GM18858 (cell line): ENCODE results near the gene OIT3.
"Not testable (repeated sequence)": the region's sequence is repeated elsewhere in the genome, so short reads cannot be mapped to it uniquely, and the experiment has no call there.

Source experiments
- ATAC-seq: cut with Tn5 transposase; IDR thresholded peaks from one replicate; pipeline ENCODE4 v1.9.1; 2021; ENCODE audit not compliant: unreplicated experiment

Gene OIT3

GRCh38 chr10:72899545-72899944, 6.0 kb downstream of the OIT3 start:
- no peak for ATAC-seq

DNA sequence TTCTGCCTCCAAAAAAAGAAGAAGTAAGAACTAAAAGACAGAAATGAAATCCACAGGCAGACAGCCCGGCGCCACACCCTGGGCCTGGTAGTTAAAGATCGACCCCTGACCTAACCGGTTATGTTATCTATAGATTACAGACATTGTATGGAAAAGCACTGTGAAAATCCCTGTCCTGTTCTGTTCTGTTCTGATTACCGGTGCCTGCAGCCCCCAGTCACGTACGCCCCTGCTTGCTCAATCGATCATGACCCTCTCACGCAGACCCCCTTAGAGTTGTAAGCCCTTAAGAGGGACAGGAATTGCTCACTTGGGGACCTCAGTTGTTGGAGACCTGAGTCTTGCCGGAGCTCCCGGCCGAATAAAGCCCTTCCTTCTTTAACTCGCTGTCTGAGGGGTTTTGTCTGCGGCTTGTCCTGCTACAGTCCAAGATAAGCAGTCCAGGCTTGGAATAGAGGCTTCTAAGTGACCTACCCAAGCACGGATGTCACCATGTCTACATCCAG, 10.5 kb downstream of the OIT3 start:
- not testable (repeated sequence) for ATAC-seq

- no peak for ATAC-seq
These were observed 11.3 kb downstream of the OIT3 start for GRCh38 chr10:72904806-72905205.

GRCh38 chr10:72906446-72906845, 12.9 kb downstream of the OIT3 start:
- ATAC-seq: no peak

DNA sequence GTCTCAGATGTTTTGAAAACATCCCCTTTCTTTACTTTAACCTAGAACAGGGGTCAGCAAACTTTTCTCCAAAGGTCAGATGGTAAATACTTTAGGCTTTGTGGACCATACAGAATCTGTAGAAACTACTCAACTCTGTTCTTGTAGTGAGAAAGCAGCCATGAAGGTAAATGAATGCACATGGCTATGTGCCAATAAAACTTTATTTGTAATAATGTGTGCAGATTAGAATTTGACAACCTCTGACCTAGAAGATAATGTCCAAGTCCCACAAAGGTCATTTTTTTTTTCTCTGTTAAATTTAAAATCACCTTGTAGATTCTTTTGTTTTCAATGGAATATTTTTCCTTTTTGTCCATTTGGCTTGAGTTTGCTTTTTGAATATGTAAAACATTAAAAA, 17.2 kb downstream of the OIT3 start:
- ATAC-seq: no peak

DNA sequence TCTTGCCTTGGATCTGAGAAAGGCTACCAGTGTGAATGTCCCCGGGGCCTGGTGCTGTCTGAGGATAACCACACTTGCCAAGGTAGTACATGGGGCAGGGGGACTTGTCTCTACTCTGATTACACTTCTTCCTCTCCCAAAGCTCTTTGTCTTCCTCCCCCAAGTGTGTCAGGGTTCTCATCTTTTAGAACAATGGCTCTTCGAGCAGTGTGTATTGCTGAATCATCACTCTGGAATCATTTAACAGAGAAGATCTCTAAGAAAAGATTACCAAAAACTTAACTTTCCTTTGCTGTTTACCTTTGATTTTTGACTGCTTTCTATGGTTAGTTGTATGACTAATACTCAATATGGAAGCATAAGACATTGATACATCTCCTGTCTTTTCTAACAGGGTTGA, 18.2 kb downstream of the OIT3 start:
- no peak for ATAC-seq

DNA sequence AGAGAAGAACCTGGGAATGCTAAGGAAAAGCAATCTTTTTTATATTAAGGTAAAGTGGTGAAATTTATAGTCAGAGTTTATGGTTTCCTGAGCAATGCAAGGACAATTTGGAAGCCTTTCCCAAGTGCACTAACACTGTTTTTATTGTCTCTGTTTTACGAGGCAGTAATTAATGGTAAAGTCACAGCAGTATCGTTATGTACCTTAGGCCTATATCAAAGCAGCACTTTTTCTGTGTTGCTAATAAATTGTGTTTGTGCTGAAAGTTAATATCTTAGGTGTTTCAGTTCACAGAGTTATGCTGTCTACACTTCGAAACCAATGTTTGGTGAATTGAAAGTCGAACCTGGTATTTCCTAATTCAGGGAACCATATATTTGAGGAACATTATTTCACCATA, 19.2 kb downstream of the OIT3 start:
- no peak for ATAC-seq

GRCh38 chr10:72913287-72913686, 19.7 kb downstream of the OIT3 start:
- no peak for ATAC-seq

DNA sequence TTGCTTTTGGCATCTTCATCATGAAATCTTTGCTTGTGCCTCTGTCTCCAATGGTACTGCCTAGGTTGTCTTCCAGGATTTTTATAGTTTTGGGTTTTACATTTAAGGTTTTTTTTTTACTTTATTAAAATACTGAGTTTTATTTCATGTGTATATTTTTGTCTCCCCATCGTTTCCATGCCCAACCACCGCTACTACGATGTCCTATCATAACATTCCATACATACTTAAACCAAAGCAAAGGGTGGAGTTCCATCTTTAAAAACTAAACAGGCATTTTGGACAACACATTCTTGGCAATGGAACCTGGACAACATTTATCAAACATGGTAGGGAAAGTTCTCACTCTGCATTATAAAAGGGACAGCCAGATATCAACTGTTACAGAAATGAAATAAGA, 23.7 kb downstream of the OIT3 start:
- not testable (repeated sequence) for ATAC-seq

GRCh38 chr10:72917803-72918332, 24.3 kb downstream of the OIT3 start:
- ATAC-seq: not testable (repeated sequence)

DNA sequence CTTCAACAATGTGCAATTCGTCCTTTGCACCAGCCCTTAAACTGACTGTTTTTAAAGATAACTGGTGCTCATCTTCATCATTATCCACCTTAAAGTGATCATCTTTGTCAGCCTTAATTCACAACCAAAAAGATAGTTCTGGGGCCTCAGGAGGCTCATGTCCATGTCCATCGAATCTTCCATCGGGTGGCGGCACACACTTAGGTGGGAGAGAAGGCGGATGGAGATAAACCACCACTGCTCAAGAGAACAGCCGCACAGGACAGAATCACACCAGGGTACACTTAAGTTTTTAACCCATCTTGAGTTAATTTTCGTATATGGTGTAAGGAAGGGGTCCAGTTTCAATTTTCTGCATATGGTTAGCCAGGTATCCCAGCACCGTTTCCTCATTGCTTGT, 24.8 kb downstream of the OIT3 start:
- no peak for ATAC-seq

- not testable (repeated sequence) for ATAC-seq
These were observed 27.7 kb downstream of the OIT3 start for GRCh38 chr10:72921147-72921683.

- no peak for ATAC-seq
These were observed 30.8 kb downstream of the OIT3 start for GRCh38 chr10:72924351-72924750.

GRCh38 chr10:72925951-72926465, 32.5 kb downstream of the OIT3 start:
- no peak for ATAC-seq

GRCh38 chr10:72927485-72927884, 33.9 kb downstream of the OIT3 start:
- no peak for ATAC-seq

DNA sequence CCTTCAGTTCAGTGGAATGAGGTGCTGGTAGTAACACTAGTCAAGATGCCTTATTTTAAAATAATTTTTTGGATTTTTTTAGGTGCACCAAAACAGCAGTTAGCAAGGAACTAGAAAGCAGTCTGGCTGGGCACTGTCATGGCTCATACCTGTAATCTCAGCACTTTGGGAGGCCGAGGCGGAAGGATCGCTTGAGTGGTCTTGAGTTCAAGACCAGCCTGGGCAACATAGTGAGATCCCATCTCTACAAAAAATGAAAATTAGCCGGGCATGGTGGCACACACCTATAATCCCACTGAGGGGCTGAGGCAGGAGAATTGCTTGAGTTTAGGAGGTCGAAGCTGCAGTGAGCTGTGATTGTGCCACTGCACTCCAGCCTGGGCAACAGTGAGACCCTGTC, 35.3 kb downstream of the OIT3 start:
- no peak for ATAC-seq

DNA sequence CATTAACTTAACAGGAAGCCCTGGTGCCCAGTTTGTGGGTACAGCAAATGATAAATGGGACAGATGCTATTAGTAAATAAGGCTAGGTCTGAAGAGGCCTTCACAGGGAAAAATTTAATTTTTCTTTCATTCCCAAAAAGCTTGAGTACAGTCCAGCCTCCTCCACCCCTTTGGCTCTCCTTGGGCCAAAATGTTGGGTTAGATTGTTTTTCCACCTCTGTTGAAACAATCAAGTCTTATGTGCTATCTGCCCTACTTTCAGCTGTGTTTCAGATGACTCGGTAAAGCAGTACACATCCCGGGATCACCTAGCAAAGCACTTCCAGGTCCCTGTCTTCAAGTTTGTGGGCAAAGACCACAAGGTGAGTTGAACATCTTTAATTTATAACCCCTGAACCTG, 36.7 kb downstream of the OIT3 start:
- ATAC-seq: no peak

- no peak for ATAC-seq
These were observed 38.9 kb downstream of the OIT3 start for GRCh38 chr10:72932259-72933015.

DNA sequence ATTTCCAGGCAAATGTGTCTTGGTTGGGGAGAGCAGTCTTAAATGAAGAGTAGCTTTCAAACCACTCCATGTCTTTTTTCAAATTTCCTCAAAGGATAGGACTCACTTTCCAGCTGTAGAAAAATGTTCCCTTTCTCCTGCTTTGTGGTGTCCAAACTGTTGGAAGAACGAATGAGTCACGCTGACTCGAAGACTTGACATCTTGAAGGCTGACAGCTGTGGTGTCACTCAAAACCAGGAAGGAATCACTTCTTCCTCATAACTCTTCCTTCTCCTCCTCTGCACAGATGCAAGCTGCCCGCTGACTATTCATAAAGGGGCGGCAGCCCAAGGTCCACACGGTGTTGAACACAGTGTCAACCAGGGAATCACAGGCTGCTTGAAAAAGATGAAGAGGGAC, 41.8 kb downstream of the OIT3 start:
- no peak for ATAC-seq

DNA sequence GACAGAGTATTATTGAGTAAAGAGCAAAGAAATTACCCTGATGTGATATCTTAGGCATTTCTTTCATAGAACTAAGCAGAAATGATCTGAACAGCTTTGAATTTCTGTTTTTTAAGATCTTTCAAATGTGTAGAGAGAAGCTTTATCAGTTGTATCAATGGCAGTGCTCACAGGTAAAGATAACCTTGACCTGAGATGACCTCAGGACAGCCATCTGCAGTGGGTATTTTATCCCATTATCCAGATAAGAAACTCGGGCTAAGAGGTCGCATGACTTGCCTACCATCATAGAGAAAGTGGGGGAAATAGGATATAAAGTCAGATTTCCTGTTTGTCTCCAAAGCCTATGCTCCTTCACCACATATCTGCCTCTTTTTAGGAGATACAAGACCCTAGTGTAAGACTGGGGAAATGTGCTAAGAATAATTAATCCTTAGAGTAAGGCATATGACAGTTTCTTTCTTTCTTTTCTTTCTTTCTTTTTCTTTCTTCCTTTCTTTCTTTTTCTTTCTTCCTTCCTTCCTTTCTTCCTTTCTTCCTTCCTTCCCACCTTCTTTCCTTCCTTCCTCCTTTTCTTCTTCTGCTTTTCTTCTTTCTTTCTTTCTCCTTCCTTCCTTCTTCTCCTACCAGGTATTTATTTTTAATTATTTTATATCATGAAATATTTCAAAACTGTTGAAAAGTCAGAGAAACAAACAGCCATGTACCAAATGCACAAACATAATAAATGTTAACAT, 50.1 kb downstream of the OIT3 start:
- ATAC-seq: no peak

GRCh38 chr10:72946963-72947362, 53.4 kb downstream of the OIT3 start:
- ATAC-seq: no peak

- ATAC-seq: no peak
These were observed 55.2 kb downstream of the OIT3 start for GRCh38 chr10:72948762-72949161.
